OCI-LY1 (cell line): Measurements from ENCODE around the gene SERPINB7.

Source experiments
- H2AFZ ChIP-seq: fragments of 200-600 bp; sonication (generic), shearing (Covaris generic); 2 replicates; pipeline ENCODE4 v1.6.0; 2014; ENCODE audit warnings: antibody characterized with exemption, mild to moderate bottlenecking, low read length
- H3F3A ChIP-seq: fragments of 200-600 bp; sonication (generic), shearing (Covaris generic); 2 replicates; pipeline ENCODE4 v1.6.0; 2014; ENCODE audit warnings: mild to moderate bottlenecking, antibody characterized with exemption, low read length, moderate library complexity; ENCODE audit not compliant: insufficient read depth
- H3K27ac ChIP-seq: fragments of 200-600 bp; sonication (generic); 2 replicates; pipeline ENCODE4 v1.5.1; 2014; ENCODE audit warnings: low read length, mixed run types, mild to moderate bottlenecking, low read depth; ENCODE audit not compliant: poor library complexity, severe bottlenecking
- H3K27me3 ChIP-seq: fragments of 200-600 bp; sonication (generic); 2 replicates; pipeline ENCODE4 v1.6.0; 2014; ENCODE audit warnings: antibody characterized with exemption, mild to moderate bottlenecking, low read length, moderate library complexity; ENCODE audit not compliant: insufficient read depth
- H3K36me3 ChIP-seq: fragments of 200-600 bp; sonication (generic); 2 replicates; pipeline ENCODE4 v1.6.1; 2014; ENCODE audit warnings: mild to moderate bottlenecking, antibody characterized with exemption, low read length, moderate library complexity, mixed read lengths; ENCODE audit not compliant: insufficient read depth
- H3K4me1 ChIP-seq: fragments of 200-600 bp; sonication (generic); 2 replicates; pipeline ENCODE4 v1.5.1; 2014; ENCODE audit warnings: mild to moderate bottlenecking, low read length, moderate library complexity; ENCODE audit not compliant: insufficient read depth, severe bottlenecking
- H3K4me2 ChIP-seq: fragments of 200-600 bp; sonication (generic), shearing (Covaris generic); 2 replicates; pipeline ENCODE4 v1.6.1; 2014; ENCODE audit warnings: low read length
- H3K4me3 ChIP-seq: fragments of 200-600 bp; sonication (generic); 2 replicates; pipeline ENCODE4 v1.5.1; 2014; ENCODE audit warnings: low read length, low read depth, mild to moderate bottlenecking, mixed read lengths; ENCODE audit not compliant: poor library complexity, severe bottlenecking
- H3K79me2 ChIP-seq: fragments of 200-600 bp; shearing (Covaris generic); 2 replicates; pipeline ENCODE4 v1.6.1; 2016; ENCODE audit warnings: mixed run types, low read length, mixed read lengths; ENCODE audit not compliant: insufficient read depth
- H3K9ac ChIP-seq: fragments of 200-600 bp; sonication (generic), shearing (Covaris generic); 2 replicates; pipeline ENCODE4 v1.6.1; 2014; ENCODE audit warnings: mild to moderate bottlenecking, low read length, mixed read lengths
- H3K9me2 ChIP-seq: fragments of 200-600 bp; sonication (generic), shearing (Covaris generic); 2 replicates; pipeline ENCODE4 v1.6.1; 2014; ENCODE audit warnings: low read depth, mild to moderate bottlenecking, low read length, mixed read lengths
- H3K9me3 ChIP-seq: fragments of 200-600 bp; shearing (Covaris generic); 2 replicates; pipeline ENCODE4 v1.6.1; 2014; ENCODE audit warnings: low read length, mixed read lengths
- H4K20me1 ChIP-seq: fragments of 200-600 bp; sonication (generic), shearing (Covaris generic); 2 replicates; pipeline ENCODE4 v1.6.0; 2016; ENCODE audit warnings: mild to moderate bottlenecking, low read length; ENCODE audit not compliant: insufficient read depth
- CTCF ChIP-seq: fragments of 200-600 bp; sonication (generic), shearing (Covaris generic); IDR thresholded peaks from 2 replicates; pipeline ENCODE4 v1.5.1; 2017; ENCODE audit warnings: mild to moderate bottlenecking, antibody characterized with exemption, low read length, moderate library complexity, mixed read lengths
- EZH2 ChIP-seq: fragments of 200-600 bp; sonication (generic), shearing (Covaris generic); IDR thresholded peaks from 2 replicates; pipeline ENCODE4 v1.8.0; 2017; ENCODE audit warnings: borderline replicate concordance, mixed run types, mild to moderate bottlenecking, antibody characterized with exemption, low read length, moderate library complexity, mixed read lengths

SERPINB7 gene

GRCh38 chr18:63828656-63829055, 53.4 kb downstream of the SERPINB7 start:
- no peaks in the 10 kb centered on the region for H3K36me3 ChIP-seq
- no peaks in the 10 kb centered on the region for H3F3A ChIP-seq
- no peak overlapping the region for H2AFZ ChIP-seq
- no peaks in the 10 kb centered on the region for H3K4me1 ChIP-seq
- H3K79me2 ChIP-seq: no peaks in the 10 kb centered on the region
- H3K4me3 ChIP-seq: no peak overlapping the region
- no peak overlapping the region for H3K4me2 ChIP-seq
- no peaks in the 10 kb centered on the region for H3K9me2 ChIP-seq
- no peaks in the 10 kb centered on the region for H3K27me3 ChIP-seq
- H3K27ac ChIP-seq: no peak overlapping the region
- TF ChIP-seq EZH2: no peak
- H3K9me3 ChIP-seq: no peaks in the 10 kb centered on the region
- H3K9ac ChIP-seq: no peak overlapping the region
- no peaks in the 10 kb centered on the region for H4K20me1 ChIP-seq

GRCh38 chr18:63829886-63830285, 54.7 kb downstream of the SERPINB7 start:
- H4K20me1 ChIP-seq: no peaks in the 10 kb centered on the region
- no peaks in the 10 kb centered on the region for H3K27me3 ChIP-seq
- no peak overlapping the region for H3K27ac ChIP-seq
- H3K79me2 ChIP-seq: no peaks in the 10 kb centered on the region
- H3K4me1 ChIP-seq: no peaks in the 10 kb centered on the region
- no peak overlapping the region for H3K9ac ChIP-seq
- no peaks in the 10 kb centered on the region for H3K9me2 ChIP-seq
- H3K4me2 ChIP-seq: no peak overlapping the region
- no peak overlapping the region for H3K4me3 ChIP-seq
- H3K36me3 ChIP-seq: no peaks in the 10 kb centered on the region
- no peaks in the 10 kb centered on the region for H3K9me3 ChIP-seq
- H3F3A ChIP-seq: no peaks in the 10 kb centered on the region
- H2AFZ ChIP-seq: no peak overlapping the region
- TF ChIP-seq EZH2 (no peak), CTCF (no peak)

- no peak overlapping the region for H3K4me3 ChIP-seq
- no peaks in the 10 kb centered on the region for H3F3A ChIP-seq
- no peaks in the 10 kb centered on the region for H4K20me1 ChIP-seq
- no peaks in the 10 kb centered on the region for H3K79me2 ChIP-seq
- H3K9me3 ChIP-seq: no peaks in the 10 kb centered on the region
- H3K9ac ChIP-seq: no peak overlapping the region
- no peak overlapping the region for H2AFZ ChIP-seq
- no peak for TF ChIP-seq CTCF
- H3K9me2 ChIP-seq: no peaks in the 10 kb centered on the region
- no peaks in the 10 kb centered on the region for H3K36me3 ChIP-seq
- no peak overlapping the region for H3K27ac ChIP-seq
- no peak overlapping the region for H3K4me2 ChIP-seq
- H3K27me3 ChIP-seq: no peaks in the 10 kb centered on the region
- no peaks in the 10 kb centered on the region for H3K4me1 ChIP-seq
These were observed 56.0 kb downstream of the SERPINB7 start for GRCh38 chr18:63831080-63831788.

GRCh38 chr18:63832470-63832869, 57.3 kb downstream of the SERPINB7 start:
- no peaks in the 10 kb centered on the region for H3K9me2 ChIP-seq
- no peaks in the 10 kb centered on the region for H3K9me3 ChIP-seq
- H3F3A ChIP-seq: no peaks in the 10 kb centered on the region
- no peak overlapping the region for H2AFZ ChIP-seq
- no peaks in the 10 kb centered on the region for H3K79me2 ChIP-seq
- no peaks in the 10 kb centered on the region for H3K4me1 ChIP-seq
- no peaks in the 10 kb centered on the region for H3K36me3 ChIP-seq
- H3K4me2 ChIP-seq: no peak overlapping the region
- no peak for TF ChIP-seq CTCF
- no peak for TF ChIP-seq EZH2
- no peak overlapping the region for H3K4me3 ChIP-seq
- no peak overlapping the region for H3K9ac ChIP-seq
- no peaks in the 10 kb centered on the region for H3K27me3 ChIP-seq
- no peak overlapping the region for H3K27ac ChIP-seq
- H4K20me1 ChIP-seq: no peaks in the 10 kb centered on the region
